GM23338 (cell line): ENCODE results near the gene KHSRP. TPM values are rescaled to one million over a fixed set of nuclear protein-coding genes. Genes with fewer than 3 reads are reported as not detected.

Experiments
- ATAC-seq: fragments of 200-7000 bp; cut with Tn5 transposase; 3 replicates; pipeline ENCODE4 v1.9.1; 2020
- DNase-seq: peaks from one replicate; pipeline ENCODE4 v3.0.0-alpha.2; 2015; ENCODE audit warnings: low spot score
- H2AFZ ChIP-seq: fragments of 200-600 bp; sonication (generic); 2 replicates; pipeline ENCODE4 v1.8.0; 2016; ENCODE audit warnings: antibody characterized with exemption, mild to moderate bottlenecking, moderate library complexity
- H3F3A ChIP-seq: fragments of 200-600 bp; sonication (generic); replicated peaks from 2 replicates; pipeline ENCODE4 v1.8.0; 2017; ENCODE audit warnings: antibody characterized with exemption, mixed run types, low read depth
- H3K27ac ChIP-seq: fragments of 200-600 bp; sonication (generic); 2 replicates; pipeline ENCODE4 v1.6.1; 2016; ENCODE audit warnings: low read depth
- H3K27me3 ChIP-seq: fragments of 200-600 bp; sonication (generic); 2 replicates; pipeline ENCODE4 v1.8.0; 2016; ENCODE audit warnings: mild to moderate bottlenecking, mixed run types, moderate library complexity; ENCODE audit not compliant: insufficient read depth
- H3K36me3 ChIP-seq: fragments of 200-600 bp; sonication (generic); 2 replicates; pipeline ENCODE4 v1.8.0; 2016; ENCODE audit warnings: mild to moderate bottlenecking; ENCODE audit not compliant: insufficient read depth
- H3K4me1 ChIP-seq: fragments of 200-600 bp; sonication (generic); 2 replicates; pipeline ENCODE4 v1.8.0; 2016; ENCODE audit warnings: mild to moderate bottlenecking, moderate library complexity; ENCODE audit not compliant: insufficient read depth
- H3K4me2 ChIP-seq: fragments of 200-600 bp; sonication (generic); 2 replicates; pipeline ENCODE4 v1.7.1; 2017; ENCODE audit warnings: mixed run types
- H3K4me3 ChIP-seq: fragments of 200-600 bp; sonication (generic); 2 replicates; pipeline ENCODE4 v1.6.1; 2016; ENCODE audit warnings: mixed run types
- H3K79me2 ChIP-seq: fragments of 200-600 bp; sonication (generic); replicated peaks from 2 replicates; pipeline ENCODE4 v1.8.0; 2017; ENCODE audit warnings: mild to moderate bottlenecking; ENCODE audit not compliant: insufficient read depth
- H3K9me2 ChIP-seq: fragments of 200-600 bp; sonication (generic); 2 replicates; pipeline ENCODE4 v1.8.0; 2017; ENCODE audit not compliant: insufficient read depth
- H4K20me1 ChIP-seq: fragments of 200-600 bp; sonication (generic); replicated peaks from 2 replicates; pipeline ENCODE4 v1.8.0; 2017; ENCODE audit warnings: mild to moderate bottlenecking; ENCODE audit not compliant: insufficient read depth
- H3K27ac Mint-ChIP-seq: 2 replicates; pipeline ENCODE4 v1.8.0; 2020; ENCODE audit warnings: inconsistent platforms, mild to moderate bottlenecking, moderate library complexity, mixed read lengths
- H3K27me3 Mint-ChIP-seq: 3 replicates; pipeline ENCODE4 v1.8.0; 2022; ENCODE audit warnings: low read depth, mild to moderate bottlenecking, moderate library complexity, mixed read lengths, inconsistent platforms; ENCODE audit not compliant: insufficient read depth, poor library complexity
- H3K36me3 Mint-ChIP-seq: 3 replicates; pipeline ENCODE4 v1.8.0; 2021; ENCODE audit warnings: low read depth, mild to moderate bottlenecking, inconsistent platforms, moderate library complexity, mixed read lengths
- H3K4me1 Mint-ChIP-seq: 3 replicates; pipeline ENCODE4 v1.8.0; 2020; ENCODE audit warnings: mild to moderate bottlenecking, inconsistent platforms, mixed read lengths
- H3K4me3 Mint-ChIP-seq: 3 replicates; pipeline ENCODE4 v1.8.0; 2021; ENCODE audit warnings: moderate library complexity, mild to moderate bottlenecking, inconsistent platforms, mixed read lengths
- H3K9me3 Mint-ChIP-seq: 3 replicates; pipeline ENCODE4 v1.8.0; 2020; ENCODE audit warnings: moderate library complexity, mild to moderate bottlenecking, inconsistent platforms, mixed read lengths
- EZH2 ChIP-seq: fragments of 200-600 bp; sonication (generic); IDR thresholded peaks from one replicate; pipeline ENCODE4 v1.8.0; 2017; ENCODE audit warnings: antibody characterized with exemption, mild to moderate bottlenecking, low read depth; ENCODE audit not compliant: unreplicated experiment
- EZH2phosphoT487 ChIP-seq: fragments of 200-600 bp; sonication (generic); IDR thresholded peaks from one replicate; pipeline ENCODE4 v1.8.1; 2018; ENCODE audit warnings: antibody characterized with exemption; ENCODE audit not compliant: unreplicated experiment
- JUNB ChIP-seq: IDR thresholded peaks from one replicate; pipeline ENCODE4 v1.6.1; 2016; ENCODE audit warnings: antibody characterized with exemption; ENCODE audit not compliant: unreplicated experiment
- NANOG ChIP-seq: IDR thresholded peaks from 2 replicates; pipeline ENCODE4 v1.6.1; 2016; ENCODE audit warnings: antibody characterized with exemption, borderline replicate concordance
- ZNF114 ChIP-seq: fragments of 250-450 bp; sonication (Bioruptor Pico); IDR thresholded peaks from 2 replicates; pipeline ENCODE4 v1.5.0; 2020; ENCODE audit warnings: mild to moderate bottlenecking, moderate library complexity
- ZNF331 ChIP-seq: fragments of 250-450 bp; sonication (Bioruptor Pico); IDR thresholded peaks from 2 replicates; pipeline ENCODE4 v1.5.0; 2020; ENCODE audit warnings: low read depth, mild to moderate bottlenecking, moderate library complexity
- polyA plus RNA-seq: library from polyadenylated mRNA; unstranded; fragments of >200 nt; fragmentation: Nextera tagmentation; extraction: Ambion mirVana; gene quantifications from 2 replicates; pipeline ENCODE4 v1.2.1, GENCODE V29; 2016
- total RNA-seq: library from RNA; depleted of rRNA; stranded (reverse); fragments of >200 nt; shearing (Covaris generic); gene quantifications from 2 replicates; pipeline ENCODE4 v1.2.3, GENCODE V29; 2014
- TF ChIP-seq, protein P1 (sequence below): fragments of 250-450 bp; sonication (Bioruptor Pico); IDR thresholded peaks from 2 replicates; pipeline ENCODE4 v1.5.0; 2020; ENCODE audit warnings: mild to moderate bottlenecking, moderate library complexity
- TF ChIP-seq, protein P2 (sequence below), 2 experiments: fragments of 200-600 bp in 1 of 2; sonication (generic) in 1 of 2; conservative IDR thresholded peaks; 2 replicates each; pipeline versions ENCODE4 v1.5.1 to v1.6.1; 2016 to 2017; ENCODE audit warnings: antibody characterized with exemption in 2 of 2, low read depth in 2 of 2, mild to moderate bottlenecking in 2 of 2, moderate library complexity in 1 of 2

The KHSRP gene
- total and polyA plus RNA-seq, 2 experiments from 2014 or later: 129 to 359 TPM

DNA sequence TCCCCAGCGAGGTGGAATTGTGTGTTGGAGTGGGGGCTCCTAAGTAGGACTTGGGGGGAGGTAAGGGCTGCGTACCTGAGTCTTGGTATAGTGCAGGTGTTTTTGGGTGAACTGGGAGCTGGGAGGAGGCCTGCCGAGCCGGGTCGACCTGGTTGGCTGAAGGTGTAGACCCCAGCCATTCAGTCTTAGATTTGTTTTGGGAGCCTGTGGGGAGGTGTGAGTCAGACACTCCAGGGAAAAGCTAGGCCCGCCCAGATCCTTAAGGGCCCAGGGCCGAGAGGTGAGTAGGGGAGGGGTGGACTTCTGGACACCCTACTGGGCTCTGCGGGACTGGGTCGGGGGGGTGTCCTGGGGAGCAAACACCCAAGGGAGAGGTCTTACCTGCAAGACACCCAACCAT, 40.4 kb upstream of the KHSRP start:
- no peak for TF ChIP-seq ZNF331 (CRISPR knock-in tag)
- no peak for TF ChIP-seq NANOG
- TF ChIP-seq, protein P1, sequence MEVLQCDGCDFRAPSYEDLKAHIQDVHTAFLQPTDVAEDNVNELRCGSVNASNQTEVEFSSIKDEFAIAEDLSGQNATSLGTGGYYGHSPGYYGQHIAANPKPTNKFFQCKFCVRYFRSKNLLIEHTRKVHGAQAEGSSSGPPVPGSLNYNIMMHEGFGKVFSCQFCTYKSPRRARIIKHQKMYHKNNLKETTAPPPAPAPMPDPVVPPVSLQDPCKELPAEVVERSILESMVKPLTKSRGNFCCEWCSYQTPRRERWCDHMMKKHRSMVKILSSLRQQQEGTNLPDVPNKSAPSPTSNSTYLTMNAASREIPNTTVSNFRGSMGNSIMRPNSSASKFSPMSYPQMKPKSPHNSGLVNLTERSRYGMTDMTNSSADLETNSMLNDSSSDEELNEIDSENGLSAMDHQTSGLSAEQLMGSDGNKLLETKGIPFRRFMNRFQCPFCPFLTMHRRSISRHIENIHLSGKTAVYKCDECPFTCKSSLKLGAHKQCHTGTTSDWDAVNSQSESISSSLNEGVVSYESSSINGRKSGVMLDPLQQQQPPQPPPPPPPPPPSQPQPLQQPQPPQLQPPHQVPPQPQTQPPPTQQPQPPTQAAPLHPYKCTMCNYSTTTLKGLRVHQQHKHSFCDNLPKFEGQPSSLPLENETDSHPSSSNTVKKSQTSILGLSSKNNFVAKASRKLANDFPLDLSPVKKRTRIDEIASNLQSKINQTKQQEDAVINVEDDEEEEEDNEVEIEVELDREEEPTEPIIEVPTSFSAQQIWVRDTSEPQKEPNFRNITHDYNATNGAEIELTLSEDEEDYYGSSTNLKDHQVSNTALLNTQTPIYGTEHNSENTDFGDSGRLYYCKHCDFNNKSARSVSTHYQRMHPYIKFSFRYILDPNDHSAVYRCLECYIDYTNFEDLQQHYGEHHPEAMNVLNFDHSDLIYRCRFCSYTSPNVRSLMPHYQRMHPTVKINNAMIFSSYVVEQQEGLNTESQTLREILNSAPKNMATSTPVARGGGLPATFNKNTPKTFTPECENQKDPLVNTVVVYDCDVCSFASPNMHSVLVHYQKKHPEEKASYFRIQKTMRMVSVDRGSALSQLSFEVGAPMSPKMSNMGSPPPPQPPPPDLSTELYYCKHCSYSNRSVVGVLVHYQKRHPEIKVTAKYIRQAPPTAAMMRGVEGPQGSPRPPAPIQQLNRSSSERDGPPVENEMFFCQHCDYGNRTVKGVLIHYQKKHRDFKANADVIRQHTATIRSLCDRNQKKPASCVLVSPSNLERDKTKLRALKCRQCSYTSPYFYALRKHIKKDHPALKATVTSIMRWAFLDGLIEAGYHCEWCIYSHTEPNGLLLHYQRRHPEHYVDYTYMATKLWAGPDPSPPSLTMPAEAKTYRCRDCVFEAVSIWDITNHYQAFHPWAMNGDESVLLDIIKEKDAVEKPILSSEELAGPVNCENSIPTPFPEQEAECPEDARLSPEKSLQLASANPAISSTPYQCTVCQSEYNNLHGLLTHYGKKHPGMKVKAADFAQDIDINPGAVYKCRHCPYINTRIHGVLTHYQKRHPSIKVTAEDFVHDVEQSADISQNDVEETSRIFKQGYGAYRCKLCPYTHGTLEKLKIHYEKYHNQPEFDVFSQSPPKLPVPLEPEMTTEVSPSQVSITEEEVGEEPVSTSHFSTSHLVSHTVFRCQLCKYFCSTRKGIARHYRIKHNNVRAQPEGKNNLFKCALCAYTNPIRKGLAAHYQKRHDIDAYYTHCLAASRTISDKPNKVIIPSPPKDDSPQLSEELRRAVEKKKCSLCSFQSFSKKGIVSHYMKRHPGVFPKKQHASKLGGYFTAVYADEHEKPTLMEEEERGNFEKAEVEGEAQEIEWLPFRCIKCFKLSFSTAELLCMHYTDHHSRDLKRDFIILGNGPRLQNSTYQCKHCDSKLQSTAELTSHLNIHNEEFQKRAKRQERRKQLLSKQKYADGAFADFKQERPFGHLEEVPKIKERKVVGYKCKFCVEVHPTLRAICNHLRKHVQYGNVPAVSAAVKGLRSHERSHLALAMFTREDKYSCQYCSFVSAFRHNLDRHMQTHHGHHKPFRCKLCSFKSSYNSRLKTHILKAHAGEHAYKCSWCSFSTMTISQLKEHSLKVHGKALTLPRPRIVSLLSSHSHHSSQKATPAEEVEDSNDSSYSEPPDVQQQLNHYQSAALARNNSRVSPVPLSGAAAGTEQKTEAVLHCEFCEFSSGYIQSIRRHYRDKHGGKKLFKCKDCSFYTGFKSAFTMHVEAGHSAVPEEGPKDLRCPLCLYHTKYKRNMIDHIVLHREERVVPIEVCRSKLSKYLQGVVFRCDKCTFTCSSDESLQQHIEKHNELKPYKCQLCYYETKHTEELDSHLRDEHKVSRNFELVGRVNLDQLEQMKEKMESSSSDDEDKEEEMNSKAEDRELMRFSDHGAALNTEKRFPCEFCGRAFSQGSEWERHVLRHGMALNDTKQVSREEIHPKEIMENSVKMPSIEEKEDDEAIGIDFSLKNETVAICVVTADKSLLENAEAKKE (CRISPR knock-in tag): no peak
- no peak for TF ChIP-seq JUNB
- no peak for TF ChIP-seq EZH2phosphoT487
- TF ChIP-seq, protein P2, sequence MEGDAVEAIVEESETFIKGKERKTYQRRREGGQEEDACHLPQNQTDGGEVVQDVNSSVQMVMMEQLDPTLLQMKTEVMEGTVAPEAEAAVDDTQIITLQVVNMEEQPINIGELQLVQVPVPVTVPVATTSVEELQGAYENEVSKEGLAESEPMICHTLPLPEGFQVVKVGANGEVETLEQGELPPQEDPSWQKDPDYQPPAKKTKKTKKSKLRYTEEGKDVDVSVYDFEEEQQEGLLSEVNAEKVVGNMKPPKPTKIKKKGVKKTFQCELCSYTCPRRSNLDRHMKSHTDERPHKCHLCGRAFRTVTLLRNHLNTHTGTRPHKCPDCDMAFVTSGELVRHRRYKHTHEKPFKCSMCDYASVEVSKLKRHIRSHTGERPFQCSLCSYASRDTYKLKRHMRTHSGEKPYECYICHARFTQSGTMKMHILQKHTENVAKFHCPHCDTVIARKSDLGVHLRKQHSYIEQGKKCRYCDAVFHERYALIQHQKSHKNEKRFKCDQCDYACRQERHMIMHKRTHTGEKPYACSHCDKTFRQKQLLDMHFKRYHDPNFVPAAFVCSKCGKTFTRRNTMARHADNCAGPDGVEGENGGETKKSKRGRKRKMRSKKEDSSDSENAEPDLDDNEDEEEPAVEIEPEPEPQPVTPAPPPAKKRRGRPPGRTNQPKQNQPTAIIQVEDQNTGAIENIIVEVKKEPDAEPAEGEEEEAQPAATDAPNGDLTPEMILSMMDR (conservative IDR thresholded peaks at IDR 0.05; ENCODE audit: low read depth in 2 of 2): no peak
- TF ChIP-seq ZNF114 (CRISPR knock-in tag): no peak
- TF ChIP-seq EZH2: no peak
- H3K27ac ChIP-seq: no peak overlapping the region
- ATAC-seq: no peak

More for the DNA sequence above, 40.4 kb upstream of the KHSRP start:
- Histone ChIP-seq H3K36me3 (no peaks in the 10 kb centered on the region), H3K27me3 (peaks cover 5% of the 10 kb centered on the region; the same call in 1 of the 2 replicates), H3F3A (no peaks in the 10 kb centered on the region), H3K4me2 (peak overlapping the region; percentile 94), H3K79me2 (peaks cover 6% of the 10 kb centered on the region; the same call in 1 of the 2 replicates), H3K9me2 (no peaks in the 10 kb centered on the region), H4K20me1 (no peaks in the 10 kb centered on the region), H3K4me1 (0 out of 2 replicates have a peak, but pooled peaks cover 6% of the 10 kb centered on the region), H2AFZ (no peak overlapping the region), H3K4me3 (peak overlapping the region; percentile 94)
- peaks cover 19% of the 10 kb centered on the region for H3K36me3 Mint-ChIP-seq
- no peaks in the 10 kb centered on the region; the same call in 2 of the 3 replicates for H3K9me3 Mint-ChIP-seq
- H3K4me3 Mint-ChIP-seq: peak overlapping the region; percentile 83
- no peak for DNase-seq
- peaks cover 10% of the 10 kb centered on the region; the same call in 2 of the 3 replicates for H3K4me1 Mint-ChIP-seq
- peaks cover 22% of the 10 kb centered on the region for H3K27me3 Mint-ChIP-seq
- peak overlapping the region; percentile 90 for H3K27ac Mint-ChIP-seq
